IMR-90 (cell line): ENCODE data around the gene AKT2.
"Not testable (repeated sequence)": the region's sequence is repeated elsewhere in the genome, so short reads cannot be mapped to it uniquely, and the experiment has no call there.

Experiments
- RAD21 ChIP-seq: IDR thresholded peaks from 2 replicates; pipeline ENCODE4 v1.6.1; 2012; ENCODE audit warnings: low read length, improper control_type of control experiment
- RFX5 ChIP-seq: IDR thresholded peaks from 2 replicates; pipeline ENCODE4 v1.8.0; 2012; ENCODE audit warnings: low read depth, mild to moderate bottlenecking, low read length, moderate library complexity

DNA sequence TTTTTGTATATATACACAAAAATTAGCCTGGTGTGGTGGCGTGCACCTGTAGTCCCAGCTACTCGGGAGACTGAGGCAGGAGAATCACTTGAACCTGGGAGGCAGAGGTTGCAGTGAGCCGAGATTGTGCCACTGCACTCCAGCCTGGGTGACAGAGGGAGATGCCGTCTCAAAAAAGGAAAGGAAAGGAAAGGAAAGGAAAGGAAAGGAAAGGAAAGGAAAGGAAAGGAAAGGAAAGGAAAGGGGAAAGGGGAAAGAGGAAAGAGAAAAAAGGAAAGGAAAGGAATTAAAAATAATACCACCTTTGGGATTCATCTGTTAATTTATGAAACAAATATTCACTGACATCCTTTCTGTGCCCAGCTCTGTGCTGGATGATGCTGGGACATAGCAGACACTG lies 66.1 kb downstream of the AKT2 start:
- not testable (repeated sequence) for TF ChIP-seq RFX5, RAD21
